Measurements from ENCODE around the gene PPP1R3G. TPM values are rescaled to one million over a fixed set of nuclear protein-coding genes. Genes with fewer than 3 reads are reported as not detected.
A peak's percentile ranks its signal among the peaks of the same experiment; 100 is the strongest.

The PPP1R3G gene
- total and polyA plus RNA-seq, 2 of the 13 experiments (the other 11 are each of a cell fraction or from before 2014, with no cell fraction given) = 1.2 to 1.3 TPM

DNA sequence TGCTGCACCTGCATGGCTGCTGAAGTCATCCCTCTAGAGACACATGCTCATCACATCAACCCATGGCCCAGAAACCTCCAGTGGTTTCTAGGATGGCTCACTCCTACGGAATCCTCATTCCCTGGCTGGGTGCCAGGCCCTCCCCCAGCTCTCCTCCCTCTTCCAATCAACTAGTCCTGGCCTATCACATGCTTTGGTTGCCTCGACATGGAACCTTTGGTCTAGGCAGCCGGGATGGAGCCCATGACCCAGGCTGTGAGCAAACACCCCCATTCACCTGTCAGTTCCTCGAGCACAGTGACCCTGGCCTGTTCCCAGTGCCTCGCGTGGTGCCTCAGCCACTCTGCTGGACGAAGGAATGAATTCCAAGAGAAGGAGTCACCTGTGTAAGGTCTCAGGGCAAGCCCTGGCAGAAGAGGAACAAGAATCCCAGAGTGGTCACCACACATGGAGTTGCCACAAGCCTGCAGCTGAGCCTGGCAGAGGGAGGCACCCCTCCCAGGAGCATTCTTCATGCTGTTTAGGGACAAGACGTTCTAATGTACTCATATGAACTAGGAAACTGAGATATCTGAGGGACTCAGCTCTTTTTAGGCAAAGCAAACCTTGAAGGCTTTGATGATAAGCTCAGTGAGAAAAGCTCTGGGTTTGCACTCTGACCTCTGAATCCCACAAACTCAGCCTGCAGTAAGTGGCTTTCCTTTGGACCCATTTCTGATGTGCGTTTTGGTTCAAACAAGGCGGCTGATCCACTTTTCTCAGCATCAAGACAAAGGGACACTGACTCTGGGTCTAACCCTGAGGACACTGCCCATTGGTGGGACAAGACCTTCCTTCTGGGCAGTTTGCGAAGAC is 40.2 kb downstream of the PPP1R3G start (continued):
- TF ChIP-seq, protein P1, sequence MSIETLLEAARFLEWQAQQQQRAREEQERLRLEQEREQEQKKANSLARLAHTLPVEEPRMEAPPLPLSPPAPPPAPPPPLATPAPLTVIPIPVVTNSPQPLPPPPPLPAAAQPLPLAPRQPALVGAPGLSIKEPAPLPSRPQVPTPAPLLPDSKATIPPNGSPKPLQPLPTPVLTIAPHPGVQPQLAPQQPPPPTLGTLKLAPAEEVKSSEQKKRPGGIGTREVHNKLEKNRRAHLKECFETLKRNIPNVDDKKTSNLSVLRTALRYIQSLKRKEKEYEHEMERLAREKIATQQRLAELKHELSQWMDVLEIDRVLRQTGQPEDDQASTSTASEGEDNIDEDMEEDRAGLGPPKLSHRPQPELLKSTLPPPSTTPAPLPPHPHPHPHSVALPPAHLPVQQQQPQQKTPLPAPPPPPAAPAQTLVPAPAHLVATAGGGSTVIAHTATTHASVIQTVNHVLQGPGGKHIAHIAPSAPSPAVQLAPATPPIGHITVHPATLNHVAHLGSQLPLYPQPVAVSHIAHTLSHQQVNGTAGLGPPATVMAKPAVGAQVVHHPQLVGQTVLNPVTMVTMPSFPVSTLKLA (IDR thresholded peaks at IDR 0.05) = peak; percentile 44
- TF ChIP-seq HNF4G (IDR thresholded peaks at IDR 0.05; ENCODE audit: borderline replicate concordance, low read depth, low read length) = peak; percentile 35
- no peak for TF ChIP-seq HNF4G (CRISPR knock-in tag; IDR thresholded peaks at IDR 0.05; ENCODE audit: borderline replicate concordance, low read depth)
- no peak for TF ChIP-seq ZNF558 (CRISPR knock-in tag; IDR thresholded peaks at IDR 0.05; ENCODE audit: borderline replicate concordance)
- TF ChIP-seq PAX8 (CRISPR knock-in tag; IDR thresholded peaks at IDR 0.05; ENCODE audit: borderline replicate concordance) = no peak
- peak; percentile 26; the same call in 1 of the 2 replicates for TF ChIP-seq MED1 (CRISPR knock-in tag; IDR thresholded peaks at IDR 0.05)
- TF ChIP-seq POGZ (CRISPR knock-in tag; IDR thresholded peaks at IDR 0.05) = peak; percentile 82
- no peak for TF ChIP-seq ZNF674 (CRISPR knock-in tag; IDR thresholded peaks at IDR 0.05; ENCODE audit: low read depth)
- TF ChIP-seq ZNF792 (CRISPR knock-in tag; IDR thresholded peaks at IDR 0.05) = no peak
- TF ChIP-seq KLF15 (CRISPR knock-in tag; IDR thresholded peaks at IDR 0.05; ENCODE audit: borderline replicate concordance) = no peak
- no peak for TF ChIP-seq GLI4 (CRISPR knock-in tag; IDR thresholded peaks at IDR 0.05; ENCODE audit: borderline replicate concordance)
- TF ChIP-seq IKZF1 (IDR thresholded peaks at IDR 0.05) = no peak
- TF ChIP-seq CC2D1A (CRISPR knock-in tag; IDR thresholded peaks at IDR 0.05) = no peak
- TF ChIP-seq MTF1 (CRISPR knock-in tag; IDR thresholded peaks at IDR 0.05) = no peak
- TF ChIP-seq STAG1 (CRISPR knock-in tag; IDR thresholded peaks at IDR 0.05) = no peak
- TF ChIP-seq ZFX (CRISPR knock-in tag; IDR thresholded peaks at IDR 0.05; ENCODE audit: low read depth) = peak; percentile 59; the same call in 1 of the 2 replicates
- no peak for TF ChIP-seq MAFG (CRISPR knock-in tag; IDR thresholded peaks at IDR 0.05)
- no peak for TF ChIP-seq ZNF562 (CRISPR knock-in tag; IDR thresholded peaks at IDR 0.05; ENCODE audit: borderline replicate concordance)
- TF ChIP-seq, protein P2, sequence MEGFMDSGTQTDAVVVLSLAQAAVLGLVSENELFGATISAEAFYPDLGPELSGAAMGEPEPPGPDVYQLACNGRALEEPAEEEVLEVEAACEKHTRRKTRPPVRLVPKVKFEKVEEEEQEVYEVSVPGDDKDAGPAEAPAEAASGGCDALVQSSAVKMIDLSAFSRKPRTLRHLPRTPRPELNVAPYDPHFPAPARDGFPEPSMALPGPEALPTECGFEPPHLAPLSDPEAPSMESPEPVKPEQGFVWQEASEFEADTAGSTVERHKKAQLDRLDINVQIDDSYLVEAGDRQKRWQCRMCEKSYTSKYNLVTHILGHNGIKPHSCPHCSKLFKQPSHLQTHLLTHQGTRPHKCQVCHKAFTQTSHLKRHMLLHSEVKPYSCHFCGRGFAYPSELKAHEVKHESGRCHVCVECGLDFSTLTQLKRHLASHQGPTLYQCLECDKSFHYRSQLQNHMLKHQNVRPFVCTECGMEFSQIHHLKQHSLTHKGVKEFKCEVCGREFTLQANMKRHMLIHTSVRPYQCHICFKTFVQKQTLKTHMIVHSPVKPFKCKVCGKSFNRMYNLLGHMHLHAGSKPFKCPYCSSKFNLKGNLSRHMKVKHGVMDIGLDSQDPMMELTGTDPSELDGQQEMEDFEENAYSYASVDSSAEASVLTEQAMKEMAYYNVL (CRISPR knock-in tag; IDR thresholded peaks at IDR 0.05; ENCODE audit: borderline replicate concordance) = no peak
- no peak for TF ChIP-seq THAP11 (CRISPR knock-in tag; IDR thresholded peaks at IDR 0.05)
- TF ChIP-seq, protein P3, sequence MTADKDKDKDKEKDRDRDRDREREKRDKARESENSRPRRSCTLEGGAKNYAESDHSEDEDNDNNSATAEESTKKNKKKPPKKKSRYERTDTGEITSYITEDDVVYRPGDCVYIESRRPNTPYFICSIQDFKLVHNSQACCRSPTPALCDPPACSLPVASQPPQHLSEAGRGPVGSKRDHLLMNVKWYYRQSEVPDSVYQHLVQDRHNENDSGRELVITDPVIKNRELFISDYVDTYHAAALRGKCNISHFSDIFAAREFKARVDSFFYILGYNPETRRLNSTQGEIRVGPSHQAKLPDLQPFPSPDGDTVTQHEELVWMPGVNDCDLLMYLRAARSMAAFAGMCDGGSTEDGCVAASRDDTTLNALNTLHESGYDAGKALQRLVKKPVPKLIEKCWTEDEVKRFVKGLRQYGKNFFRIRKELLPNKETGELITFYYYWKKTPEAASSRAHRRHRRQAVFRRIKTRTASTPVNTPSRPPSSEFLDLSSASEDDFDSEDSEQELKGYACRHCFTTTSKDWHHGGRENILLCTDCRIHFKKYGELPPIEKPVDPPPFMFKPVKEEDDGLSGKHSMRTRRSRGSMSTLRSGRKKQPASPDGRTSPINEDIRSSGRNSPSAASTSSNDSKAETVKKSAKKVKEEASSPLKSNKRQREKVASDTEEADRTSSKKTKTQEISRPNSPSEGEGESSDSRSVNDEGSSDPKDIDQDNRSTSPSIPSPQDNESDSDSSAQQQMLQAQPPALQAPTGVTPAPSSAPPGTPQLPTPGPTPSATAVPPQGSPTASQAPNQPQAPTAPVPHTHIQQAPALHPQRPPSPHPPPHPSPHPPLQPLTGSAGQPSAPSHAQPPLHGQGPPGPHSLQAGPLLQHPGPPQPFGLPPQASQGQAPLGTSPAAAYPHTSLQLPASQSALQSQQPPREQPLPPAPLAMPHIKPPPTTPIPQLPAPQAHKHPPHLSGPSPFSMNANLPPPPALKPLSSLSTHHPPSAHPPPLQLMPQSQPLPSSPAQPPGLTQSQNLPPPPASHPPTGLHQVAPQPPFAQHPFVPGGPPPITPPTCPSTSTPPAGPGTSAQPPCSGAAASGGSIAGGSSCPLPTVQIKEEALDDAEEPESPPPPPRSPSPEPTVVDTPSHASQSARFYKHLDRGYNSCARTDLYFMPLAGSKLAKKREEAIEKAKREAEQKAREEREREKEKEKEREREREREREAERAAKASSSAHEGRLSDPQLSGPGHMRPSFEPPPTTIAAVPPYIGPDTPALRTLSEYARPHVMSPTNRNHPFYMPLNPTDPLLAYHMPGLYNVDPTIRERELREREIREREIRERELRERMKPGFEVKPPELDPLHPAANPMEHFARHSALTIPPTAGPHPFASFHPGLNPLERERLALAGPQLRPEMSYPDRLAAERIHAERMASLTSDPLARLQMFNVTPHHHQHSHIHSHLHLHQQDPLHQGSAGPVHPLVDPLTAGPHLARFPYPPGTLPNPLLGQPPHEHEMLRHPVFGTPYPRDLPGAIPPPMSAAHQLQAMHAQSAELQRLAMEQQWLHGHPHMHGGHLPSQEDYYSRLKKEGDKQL (CRISPR knock-in tag; IDR thresholded peaks at IDR 0.05; ENCODE audit: low read depth) = no peak
- TF ChIP-seq ASH2L (IDR thresholded peaks at IDR 0.05; ENCODE audit: insufficient read length, low read depth, low read length) = no peak
